Retina (tissue), 1 donor: Measurements from ENCODE around the gene TMC8.

Experiments
- DNase-seq: peaks from one replicate; pipeline ENCODE4 v3.0.0-alpha.2; 2016

The TMC8 gene

GRCh38 chr17:78184351-78184750 is 53.8 kb downstream of the TMC8 start:
- no peak for DNase-seq

DNA sequence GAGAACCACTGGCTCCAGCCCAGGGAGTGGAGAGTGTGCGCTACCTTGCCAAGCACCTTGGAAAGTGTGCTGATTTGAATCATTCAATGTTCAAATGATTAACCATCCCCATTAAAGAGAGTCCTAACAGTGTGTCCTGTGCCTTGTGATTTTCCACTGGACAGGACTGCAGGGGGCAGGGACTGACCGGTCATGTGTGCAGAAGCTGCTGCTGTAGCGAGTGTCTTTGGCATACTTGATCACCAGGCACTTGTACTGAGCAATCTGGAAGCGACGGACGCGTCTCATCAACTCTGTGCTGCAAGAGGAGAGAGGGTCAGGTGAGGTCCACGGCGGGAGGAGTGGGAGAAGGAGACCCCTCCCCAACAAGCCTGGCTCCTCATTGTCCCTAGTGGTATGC is 54.3 kb downstream of the TMC8 start:
- DNase-seq: no peak

GRCh38 chr17:78185981-78186691 is 55.6 kb downstream of the TMC8 start:
- no peak for DNase-seq

DNA sequence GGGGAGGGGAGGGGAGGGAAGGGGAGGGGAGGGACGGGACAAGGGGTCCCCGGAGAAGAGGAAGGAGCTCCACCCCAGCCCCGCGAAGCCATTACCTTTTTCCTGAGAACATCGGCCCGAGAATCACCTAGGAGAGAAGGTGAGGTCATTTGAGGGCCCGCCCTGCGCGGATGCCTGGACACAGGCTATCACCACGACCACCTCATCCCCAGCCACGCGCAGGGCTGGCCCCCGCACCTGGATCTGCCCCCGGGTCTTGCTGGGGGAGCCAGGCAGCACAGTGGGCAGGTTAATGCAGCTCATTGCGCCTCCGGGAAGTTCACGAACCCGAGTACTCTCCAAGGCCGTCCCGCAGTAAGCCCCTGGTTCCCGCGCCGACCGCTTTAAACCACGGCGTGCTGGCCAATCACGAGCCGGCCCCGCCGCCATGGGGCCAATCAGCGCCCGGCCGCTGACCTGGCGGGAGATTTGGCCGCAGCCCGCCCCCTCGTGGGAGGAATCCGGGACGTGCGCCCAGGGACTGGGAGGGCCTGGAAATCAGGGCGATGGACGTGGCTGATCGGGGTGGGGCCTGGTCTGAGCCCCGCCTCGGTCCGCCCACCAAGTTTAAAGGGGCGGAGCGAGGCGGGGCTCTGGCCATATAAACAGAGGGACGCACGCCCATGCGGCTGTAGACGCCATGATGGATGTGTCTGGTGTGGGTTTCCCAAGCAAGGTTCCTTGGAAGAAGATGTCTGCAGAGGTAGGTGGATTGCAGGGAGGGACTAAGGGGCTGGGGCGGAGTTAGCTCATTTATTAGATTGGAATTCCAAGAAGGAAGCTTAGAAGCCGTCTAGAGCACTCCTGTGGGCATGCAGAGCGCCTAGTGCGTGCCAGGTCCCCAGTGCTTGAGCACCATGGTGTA is 56.4 kb downstream of the TMC8 start, which contains the start of the genes AFMID and TK1:
Gene AFMID, plus strand, starts transcription at position 671 of the 904 bp plus-strand sequence. Its CDS starts 9 bp downstream, at position 680.
Gene TK1, minus strand, starts transcription at position 361 of the 904 bp plus-strand sequence. Its CDS starts 58 bp downstream, at position 303.
- DNase-seq: peak; percentile 98
